Stomach (tissue), 4 donors: Measurements from ENCODE around the gene AKNA.

ENCODE experiments used
- EP300 ChIP-seq: sonication (generic); formaldehyde crosslinking; IDR thresholded peaks from one replicate; pipeline ENCODE4 v1.6.1; 2017; ENCODE audit warnings: antibody characterized with exemption
- POLR2A ChIP-seq, 4 donors: fragments of 450-650 bp; IDR thresholded peaks; one replicate each; pipeline ENCODE4 v1.6.1; 2016; ENCODE audit warnings: antibody characterized with exemption in 4 of 4, control low read depth in 2 of 4, mild to moderate bottlenecking in 1 of 4, moderate library complexity in 1 of 4
- POLR2AphosphoS5 ChIP-seq, 3 donors: sonication (generic); formaldehyde crosslinking; IDR thresholded peaks; one replicate each; pipeline ENCODE4 v1.6.1; 2016; ENCODE audit warnings: antibody characterized with exemption in 3 of 3
- TF ChIP-seq, protein P1 (sequence below), 7 experiments: fragments of 450-650 bp in 4 of 7; fragments of 200-600 bp in 3 of 7; sonication (generic) in 3 of 7; IDR thresholded peaks; one replicate each; pipeline ENCODE4 v1.5.1; 2016 to 2019; ENCODE audit warnings: antibody characterized with exemption in 7 of 7, control low read depth in 2 of 7, mild to moderate bottlenecking in 1 of 7

DNA sequence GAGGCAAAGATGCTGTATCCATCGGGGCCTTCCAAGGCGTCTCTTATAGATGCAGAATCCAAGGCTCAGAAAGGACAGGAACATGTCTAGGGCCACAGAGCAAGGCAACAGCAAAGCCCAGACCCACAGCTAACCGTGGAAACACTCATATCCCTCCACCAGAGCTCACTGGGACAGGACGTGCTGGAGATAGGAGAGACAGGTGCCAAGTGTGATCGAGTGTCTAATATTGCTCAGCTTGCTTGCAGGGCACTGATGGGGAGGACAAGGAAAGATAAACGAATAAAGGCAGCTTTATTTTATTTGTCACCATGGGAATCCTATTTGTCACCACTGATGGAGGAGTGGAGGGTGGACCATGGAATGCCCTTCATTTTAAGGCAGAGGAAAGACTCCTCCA is 44.0 kb upstream of the AKNA start:
- TF ChIP-seq EP300 (no peak), POLR2AphosphoS5 (IDR thresholded peaks at IDR 0.05) (no peak), POLR2A (IDR thresholded peaks at IDR 0.05) (no peak)
- TF ChIP-seq, protein P1, sequence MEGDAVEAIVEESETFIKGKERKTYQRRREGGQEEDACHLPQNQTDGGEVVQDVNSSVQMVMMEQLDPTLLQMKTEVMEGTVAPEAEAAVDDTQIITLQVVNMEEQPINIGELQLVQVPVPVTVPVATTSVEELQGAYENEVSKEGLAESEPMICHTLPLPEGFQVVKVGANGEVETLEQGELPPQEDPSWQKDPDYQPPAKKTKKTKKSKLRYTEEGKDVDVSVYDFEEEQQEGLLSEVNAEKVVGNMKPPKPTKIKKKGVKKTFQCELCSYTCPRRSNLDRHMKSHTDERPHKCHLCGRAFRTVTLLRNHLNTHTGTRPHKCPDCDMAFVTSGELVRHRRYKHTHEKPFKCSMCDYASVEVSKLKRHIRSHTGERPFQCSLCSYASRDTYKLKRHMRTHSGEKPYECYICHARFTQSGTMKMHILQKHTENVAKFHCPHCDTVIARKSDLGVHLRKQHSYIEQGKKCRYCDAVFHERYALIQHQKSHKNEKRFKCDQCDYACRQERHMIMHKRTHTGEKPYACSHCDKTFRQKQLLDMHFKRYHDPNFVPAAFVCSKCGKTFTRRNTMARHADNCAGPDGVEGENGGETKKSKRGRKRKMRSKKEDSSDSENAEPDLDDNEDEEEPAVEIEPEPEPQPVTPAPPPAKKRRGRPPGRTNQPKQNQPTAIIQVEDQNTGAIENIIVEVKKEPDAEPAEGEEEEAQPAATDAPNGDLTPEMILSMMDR (IDR thresholded peaks at IDR 0.05) = no peak
